Spinal cord (tissue), 10 donors: Measurements from ENCODE around the gene WDR91. TPM values are rescaled to one million over a fixed set of nuclear protein-coding genes. Genes with fewer than 3 reads are reported as not detected.
"Not testable (repeated sequence)": the region's sequence is repeated elsewhere in the genome, so short reads cannot be mapped to it uniquely, and the experiment has no call there.

ENCODE experiments used
- DNase-seq, 6 donors: peaks; one replicate each; pipeline versions ENCODE4 v3.0.0 to v3.0.0-alpha.2; 2013 to 2015; ENCODE audit warnings: low spot score in 6 of 6, low read depth in 4 of 6
- H3K27ac ChIP-seq: one replicate; pipeline ENCODE4 v1.5.1; 2013; ENCODE audit warnings: low read depth, low read length, control low read depth
- H3K27me3 ChIP-seq: one replicate; pipeline ENCODE4 v1.6.1; 2013; ENCODE audit warnings: low read length; ENCODE audit not compliant: control insufficient read depth, insufficient read depth
- H3K36me3 ChIP-seq: one replicate; pipeline ENCODE4 v1.6.1; 2013; ENCODE audit warnings: low read length; ENCODE audit not compliant: control insufficient read depth, insufficient read depth
- H3K4me1 ChIP-seq: one replicate; pipeline ENCODE4 v1.6.1; 2013; ENCODE audit warnings: low read length; ENCODE audit not compliant: control insufficient read depth, insufficient read depth
- H3K4me3 ChIP-seq: one replicate; pipeline ENCODE4 v1.5.1; 2013; ENCODE audit warnings: low read depth, low read length, control low read depth
- H3K9me3 ChIP-seq: one replicate; pipeline ENCODE4 v1.6.1; 2013; ENCODE audit warnings: low read length; ENCODE audit not compliant: control insufficient read depth, insufficient read depth
- WGBS: methylation state at CpG from one replicate; pipeline ENCODE4 v1.1.5; 2013; ENCODE audit warnings: missing lambda C conversion rate; ENCODE audit not compliant: insufficient coverage; 5-methylcytosine and 5-hydroxymethylcytosine counted together
- polyA plus RNA-seq, 2 donors: library from polyadenylated mRNA; unstranded; fragments of 120-200 nt; gene quantifications; one replicate each; pipeline ENCODE4 v1.2.1, GENCODE V29; 2013; ENCODE audit not compliant: insufficient read length in 2 of 2
- total RNA-seq, 2 donors: library from RNA; depleted of rRNA in 1 of 2; stranded (reverse); fragments of 120-200 nt in 1 of 2; fragments of >200 nt in 1 of 2; gene quantifications; one replicate each; pipeline versions ENCODE4 v1.2.3 to v1.2.4, GENCODE V29; 2013 to 2014
- donor health status: healthy.

Gene WDR91
- total and polyA plus RNA-seq, 4 donors: 11.8 to 27.4 (median 19.8) TPM

- Histone ChIP-seq H3K27me3 (no peaks in the 10 kb centered on the region), H3K4me1 (peaks cover 13% of the 10 kb centered on the region), H3K27ac (no peak overlapping the region), H3K9me3 (no peaks in the 10 kb centered on the region), H3K36me3 (no peaks in the 10 kb centered on the region), H3K4me3 (no peak overlapping the region)
- no peak for DNase-seq
- WGBS: 93% methylated on average over 2 of the region's 7 CpGs
These were observed 36.4 kb downstream of the WDR91 start for GRCh38 chr7:135174941-135175340.

DNA sequence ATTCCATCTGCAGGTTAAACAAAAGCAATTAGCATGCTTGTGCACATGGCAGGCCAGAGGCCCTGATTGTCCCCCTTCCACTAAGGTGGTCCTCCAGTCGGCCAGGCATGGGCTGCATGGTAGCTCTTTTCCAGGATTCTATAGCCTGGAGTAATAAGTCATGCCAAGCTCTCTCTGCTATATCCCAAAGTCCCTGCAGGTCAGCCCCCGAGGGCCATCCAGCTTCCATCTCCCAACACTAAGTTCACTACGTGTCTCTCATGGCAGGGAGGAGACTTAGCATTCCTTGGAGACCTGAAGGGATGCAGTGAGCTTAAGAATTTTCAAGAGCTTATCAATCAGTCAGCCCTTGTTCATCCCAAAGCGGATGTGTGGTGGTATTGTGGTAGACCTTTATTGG is 37.4 kb downstream of the WDR91 start:
- not testable (repeated sequence) for H3K9me3 ChIP-seq, H3K27ac ChIP-seq, H3K27me3 ChIP-seq, H3K4me3 ChIP-seq, H3K36me3 ChIP-seq, DNase-seq
- peaks cover 23% of the 10 kb centered on the region for H3K4me1 ChIP-seq
- WGBS: 33% methylated on average over 1 of the region's 4 CpGs

DNA sequence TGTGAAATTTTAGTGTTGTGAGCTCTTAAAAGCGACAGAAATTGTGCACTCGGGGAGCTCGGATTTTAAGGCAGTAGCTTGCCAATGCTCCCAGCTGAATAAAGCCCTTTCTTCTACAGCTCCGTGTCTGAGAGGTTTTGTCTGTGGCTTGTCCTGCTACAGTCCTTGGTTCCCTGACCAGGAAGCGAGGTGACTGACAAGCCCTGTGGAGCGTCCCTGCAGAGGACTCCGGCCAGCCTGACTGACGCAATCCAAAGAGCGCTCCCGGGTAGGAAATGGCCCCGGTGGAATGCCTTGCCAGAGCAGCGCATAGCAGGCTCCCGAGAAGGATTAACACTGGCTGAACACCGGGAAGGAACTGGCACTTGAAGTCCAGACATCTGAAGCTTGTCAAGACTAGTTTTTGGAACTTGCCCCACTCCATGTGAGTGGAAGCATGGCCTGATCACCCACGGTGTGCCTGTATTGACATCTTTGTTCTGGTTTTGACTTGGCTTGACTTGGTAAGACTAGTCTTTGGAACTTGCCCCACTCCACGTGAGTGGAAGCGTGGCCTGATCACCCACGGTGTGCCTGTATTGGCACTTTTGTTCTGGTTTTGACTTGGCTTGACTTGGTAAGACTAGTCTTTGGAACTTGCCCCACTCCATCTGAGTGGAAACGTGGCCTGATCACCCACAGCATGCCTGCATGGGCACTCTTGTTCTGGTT is 39.6 kb downstream of the WDR91 start:
- H3K27me3 ChIP-seq, DNase-seq, H3K9me3 ChIP-seq, H3K4me3 ChIP-seq: not testable (repeated sequence)
- 76% methylated on average over 16 of the region's 19 CpGs for WGBS
- Histone ChIP-seq H3K27ac (peak overlapping the region; percentile 93), H3K4me1 (peaks cover 31% of the 10 kb centered on the region), H3K36me3 (peaks cover 20% of the 10 kb centered on the region)

DNA sequence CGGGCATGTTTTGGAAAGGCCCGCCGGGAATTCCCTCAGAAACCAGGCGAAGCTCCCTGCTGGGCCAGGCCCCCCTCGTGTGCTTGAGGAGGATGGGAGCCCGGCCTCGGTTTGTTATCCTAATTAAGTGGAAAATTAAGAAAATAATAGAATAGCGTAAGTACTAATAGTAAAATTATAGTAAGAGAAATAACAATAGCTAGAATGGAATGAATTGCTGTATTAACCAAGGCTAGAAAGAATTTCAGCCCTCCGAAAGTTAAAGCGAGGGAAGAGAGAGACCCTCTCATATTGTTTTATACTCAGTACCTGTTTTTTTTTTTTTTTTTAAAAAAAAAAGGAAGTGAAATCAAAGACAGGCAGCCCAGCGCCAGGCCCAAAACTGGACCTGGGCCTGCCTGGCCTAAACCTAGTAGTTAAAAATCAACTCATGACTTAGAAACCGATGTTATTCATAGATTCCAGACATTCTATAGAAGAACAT is 40.3 kb downstream of the WDR91 start:
- H3K27me3 ChIP-seq, DNase-seq, H3K9me3 ChIP-seq: not testable (repeated sequence)
- Histone ChIP-seq H3K4me3 (peak overlapping the region; percentile 80), H3K36me3 (peaks cover 27% of the 10 kb centered on the region), H3K4me1 (peaks cover 31% of the 10 kb centered on the region), H3K27ac (peak overlapping the region; percentile 93)
- no CpG with 5 or more reads among the region's 12 CpGs for WGBS

DNA sequence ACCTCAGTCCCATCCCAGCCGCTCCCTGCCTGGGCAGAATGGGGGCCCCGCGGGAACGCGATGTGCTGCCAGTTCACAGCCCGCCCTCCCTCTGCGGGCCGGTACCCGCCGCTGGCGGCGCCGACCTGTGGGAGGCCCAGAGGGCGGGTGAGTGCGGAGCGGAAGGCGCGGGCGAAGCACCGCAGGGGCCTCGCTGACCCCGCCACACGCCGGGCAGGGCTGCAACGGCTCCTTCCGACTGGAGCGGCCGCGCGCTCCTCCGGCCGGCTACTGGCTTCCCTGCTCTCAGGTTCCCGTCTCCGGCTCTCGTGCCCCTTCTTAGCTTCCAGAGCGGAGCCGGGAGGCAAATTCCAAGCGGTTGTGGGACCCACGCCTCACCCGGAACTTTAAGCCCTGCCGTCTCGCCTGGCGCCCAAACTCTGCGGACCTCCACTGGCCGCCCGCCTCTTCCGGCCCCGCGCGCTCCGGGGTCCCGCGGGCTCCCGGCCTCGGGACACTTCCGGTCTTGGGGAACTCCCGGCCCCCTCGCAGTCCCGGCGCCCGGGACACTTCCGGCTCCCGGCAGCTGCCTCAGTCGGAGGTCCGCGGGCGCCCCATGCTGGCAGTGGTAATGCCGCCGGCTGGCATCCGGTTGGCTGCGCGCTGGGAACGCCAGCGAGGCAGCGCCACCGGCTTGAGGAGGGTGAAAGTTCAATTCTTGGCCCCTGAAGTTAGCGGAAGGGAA is 40.9 kb downstream of the WDR91 start, which contains the start of gene CYREN:
TSS of gene CYREN (minus strand) at position 434 of the 724 bp plus-strand sequence. CDS start 1,785 bp downstream, outside the sequence.
- peak within 1 kb of the TSS; percentile 93 for H3K27ac ChIP-seq
- DNase-seq: peak; percentile 64 to 95 (median 76)
- WGBS: under 1% methylated on average over 76 of the region's 77 CpGs

DNA sequence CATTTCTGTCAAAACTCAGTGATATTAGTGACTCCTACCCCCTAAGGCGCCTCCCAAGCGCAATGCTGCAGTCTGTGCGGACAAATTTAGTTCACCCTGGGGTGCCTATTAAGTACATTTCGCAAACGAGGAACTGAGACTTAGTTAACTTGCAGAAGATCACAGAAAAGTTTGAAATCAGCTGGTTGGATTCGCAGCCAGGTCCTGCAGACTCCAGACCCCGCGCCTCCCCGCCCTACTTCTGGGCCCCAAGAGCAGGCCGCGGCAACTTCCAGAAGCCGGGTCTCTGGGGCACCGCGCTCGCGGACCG is 41.4 kb downstream of the WDR91 start:
- under 1% methylated on average over 17 of the region's 17 CpGs for WGBS
- peak overlapping the region; percentile 80 for H3K4me3 ChIP-seq
- H3K36me3 ChIP-seq: peaks cover 32% of the 10 kb centered on the region
- no peaks in the 10 kb centered on the region for H3K27me3 ChIP-seq
- no peaks in the 10 kb centered on the region for H3K9me3 ChIP-seq
- DNase-seq: no peak
- H3K4me1 ChIP-seq: peaks cover 31% of the 10 kb centered on the region
- H3K27ac ChIP-seq: peak overlapping the region; percentile 93

More for the DNA sequence above, 40.9 kb downstream of the WDR91 start, which contains the start of gene CYREN:
- Histone ChIP-seq H3K27me3 (no peaks in the 10 kb centered on the region), H3K9me3 (no peaks in the 10 kb centered on the region), H3K4me1 (peaks cover 31% of the 10 kb centered on the region), H3K4me3 (peak within 1 kb of the TSS; percentile 80), H3K36me3 (peaks cover 30% of the 10 kb centered on the region)

DNA sequence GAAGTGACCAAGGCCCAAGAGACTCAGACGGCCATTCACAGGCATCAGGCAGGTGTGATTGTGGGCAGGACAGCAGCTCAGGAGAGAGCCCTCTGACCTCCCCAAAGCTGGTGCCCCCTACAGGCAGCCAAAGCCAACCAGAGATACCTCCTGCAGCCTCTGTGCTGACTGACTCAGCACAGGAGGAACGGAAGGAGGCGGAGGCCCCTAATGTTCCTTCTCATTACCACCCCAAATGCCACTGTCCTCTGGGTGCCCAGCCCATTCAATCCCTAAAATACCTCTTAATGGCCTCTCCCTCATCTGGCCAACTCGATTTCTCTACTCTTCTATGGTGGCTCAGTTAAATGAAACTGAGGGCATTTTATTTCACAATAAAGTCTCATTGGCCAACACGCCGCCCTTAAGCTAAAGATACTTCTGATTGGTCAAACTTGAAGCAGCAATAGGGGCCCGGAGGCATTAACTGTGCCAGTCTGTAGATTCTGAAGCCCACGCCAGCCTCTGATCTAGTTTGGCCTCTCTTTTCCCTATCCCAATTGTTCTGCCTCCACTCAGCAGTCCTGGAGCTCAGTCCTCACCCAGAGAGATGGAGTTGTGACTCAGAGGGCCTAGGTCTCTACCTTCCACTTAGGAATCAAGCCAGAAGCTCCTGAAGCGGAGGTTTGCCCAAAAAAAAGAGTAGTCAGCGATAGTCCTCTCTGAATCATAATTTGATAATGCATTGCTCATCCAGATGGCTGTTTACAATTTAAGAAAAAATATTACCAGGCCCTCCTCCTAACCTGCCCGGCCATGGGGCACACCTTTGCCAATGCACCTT is 42.0 kb downstream of the WDR91 start:
- Histone ChIP-seq H3K27ac (peak overlapping the region; percentile 93), H3K4me1 (peaks cover 33% of the 10 kb centered on the region)

GRCh38 chr7:135168489-135169140 is 42.7 kb downstream of the WDR91 start:
- peaks cover 33% of the 10 kb centered on the region for H3K4me1 ChIP-seq
- 97% methylated on average over 11 of the region's 13 CpGs for WGBS
- no peak overlapping the region for H3K4me3 ChIP-seq
- H3K36me3 ChIP-seq: peaks cover 40% of the 10 kb centered on the region
- no peak for DNase-seq
- no peak overlapping the region for H3K27ac ChIP-seq
- H3K9me3 ChIP-seq: no peaks in the 10 kb centered on the region
- no peaks in the 10 kb centered on the region for H3K27me3 ChIP-seq

More for the DNA sequence above, 42.0 kb downstream of the WDR91 start:
- peaks cover 37% of the 10 kb centered on the region for H3K36me3 ChIP-seq
- DNase-seq: no peak
- peak overlapping the region; percentile 80 for H3K4me3 ChIP-seq
- H3K27me3 ChIP-seq: no peaks in the 10 kb centered on the region
- WGBS: 73% methylated on average over 8 of the region's 11 CpGs
- no peaks in the 10 kb centered on the region for H3K9me3 ChIP-seq

- H3K36me3 ChIP-seq: peaks cover 42% of the 10 kb centered on the region
- H3K4me3 ChIP-seq: no peak overlapping the region
- 75% methylated on average over 2 of the region's 9 CpGs for WGBS
- H3K27ac ChIP-seq: no peak overlapping the region
- H3K27me3 ChIP-seq: no peaks in the 10 kb centered on the region
- no peaks in the 10 kb centered on the region for H3K9me3 ChIP-seq
- peaks cover 33% of the 10 kb centered on the region for H3K4me1 ChIP-seq
- no peak for DNase-seq
These were observed 43.3 kb downstream of the WDR91 start for GRCh38 chr7:135168001-135168400.
